HG03066 (cell line): ENCODE results near the gene SLTM.
A peak's percentile ranks its signal among the peaks of the same experiment; 100 is the strongest.
"Not testable (repeated sequence)": the region's sequence is repeated elsewhere in the genome, so short reads cannot be mapped to it uniquely, and the experiment has no call there.

ENCODE experiments used
- ATAC-seq: cut with Tn5 transposase; IDR thresholded peaks from one replicate; pipeline ENCODE4 v1.9.1; 2021; ENCODE audit warnings: low read depth; ENCODE audit not compliant: unreplicated experiment

The SLTM gene

GRCh38 chr15:58933281-58934113, at the start of gene SLTM:
SLTM (minus strand) TSS chr15:58933679; CDS start chr15:58933565, 114 bp downstream.
- ATAC-seq: peak; percentile 77

- no peak for ATAC-seq
Measured at GRCh38 chr15:58983261-58983660, 49.8 kb upstream of the SLTM start.

GRCh38 chr15:58981808-58982475, 48.5 kb upstream of the SLTM start:
- no peak for ATAC-seq

GRCh38 chr15:58980351-58980939, 47.0 kb upstream of the SLTM start:
- ATAC-seq: no peak

- no peak for ATAC-seq
Measured at GRCh38 chr15:58977887-58978286, 44.4 kb upstream of the SLTM start.

- no peak for ATAC-seq
Measured at GRCh38 chr15:58967479-58967878, 34.0 kb upstream of the SLTM start.

- ATAC-seq: no peak
Measured at GRCh38 chr15:58966698-58967097, 33.2 kb upstream of the SLTM start.

GRCh38 chr15:58962662-58963565, 29.4 kb upstream of the SLTM start:
- no peak for ATAC-seq

GRCh38 chr15:58962136-58962535, 28.7 kb upstream of the SLTM start:
- ATAC-seq: no peak

- no peak for ATAC-seq
Measured at GRCh38 chr15:58958811-58959210, 25.3 kb upstream of the SLTM start.

GRCh38 chr15:58957101-58957973, 23.9 kb upstream of the SLTM start:
- ATAC-seq: no peak

GRCh38 chr15:58952751-58953150, 19.3 kb upstream of the SLTM start:
- ATAC-seq: no peak

- no peak for ATAC-seq
Measured at GRCh38 chr15:58951388-58952007, 18.0 kb upstream of the SLTM start.

GRCh38 chr15:58947179-58947578, 13.7 kb upstream of the SLTM start:
- no peak for ATAC-seq

- ATAC-seq: not testable (repeated sequence)
Measured at GRCh38 chr15:58934974-58935373, 1.5 kb upstream of the SLTM start.

GRCh38 chr15:58934521-58934920, 1.0 kb upstream of the SLTM start:
- no peak for ATAC-seq

- ATAC-seq: no peak
Measured at GRCh38 chr15:58934114-58934447, 602 bp upstream of the SLTM start.

- ATAC-seq: peak; percentile 30
Measured at GRCh38 chr15:58932710-58933280, 684 bp downstream of the SLTM start.

GRCh38 chr15:58931987-58932588, 1.4 kb downstream of the SLTM start:
- no peak for ATAC-seq
